Heart right ventricle (tissue), 16 donors: ENCODE results near the gene SV2C. TPM values are rescaled to one million over a fixed set of nuclear protein-coding genes. Genes with fewer than 3 reads are reported as not detected.
"Not testable (repeated sequence)": the region's sequence is repeated elsewhere in the genome, so short reads cannot be mapped to it uniquely, and the experiment has no call there.

ENCODE experiments used
- ATAC-seq, 8 donors: fragments of 200-7000 bp; cut with Tn5 transposase; one replicate each; pipeline ENCODE4 v1.9.1; 2020; ENCODE audit warnings: mild to moderate bottlenecking in 8 of 8, moderate library complexity in 8 of 8, moderate number of reproducible peaks in 1 of 8
- DNase-seq, 2 donors: peaks; one replicate each; pipeline ENCODE4 v3.0.0-alpha.2; 2020
- H3K27ac ChIP-seq, 10 donors: fragments of 200-600 bp; sonication (generic) in 2 of 10; one replicate each; pipeline versions ENCODE4 v1.5.0 to v1.8.0; 2020 to 2022; ENCODE audit warnings: mild to moderate bottlenecking in 3 of 10
- H3K27me3 ChIP-seq, 7 donors: fragments of 200-600 bp; one replicate each; pipeline ENCODE4 v1.8.0; 2021 to 2022; ENCODE audit warnings: mild to moderate bottlenecking in 2 of 7
- H3K36me3 ChIP-seq, 9 donors: fragments of 200-600 bp; sonication (generic) in 1 of 9; one replicate each; pipeline versions ENCODE4 v1.5.0 to v1.8.0; 2020 to 2022; ENCODE audit warnings: mild to moderate bottlenecking in 2 of 9
- H3K4me1 ChIP-seq, 9 donors: fragments of 200-600 bp; sonication (generic) in 1 of 9; one replicate each; pipeline versions ENCODE4 v1.5.0 to v1.8.0; 2020 to 2022; ENCODE audit warnings: mild to moderate bottlenecking in 4 of 9
- H3K4me3 ChIP-seq, 10 donors: fragments of 200-600 bp; sonication (generic) in 2 of 10; one replicate each; pipeline versions ENCODE4 v1.5.0 to v1.8.0; 2020 to 2022; ENCODE audit warnings: mild to moderate bottlenecking in 7 of 10, moderate library complexity in 2 of 10
- H3K9me3 ChIP-seq, 11 donors: fragments of 200-600 bp in 10 of 11; sonication (generic) in 2 of 11; one replicate each; pipeline versions ENCODE4 v1.5.0 to v1.8.0; 2013 to 2022; ENCODE audit warnings: mild to moderate bottlenecking in 2 of 11, control low read depth in 1 of 11, moderate library complexity in 1 of 11
- WGBS, 2 donors: extraction: QIAGEN DNeasy Blood & Tissue Kit; methylation state at CpG; one replicate each; pipeline ENCODE4 v1.1.7; 2013; ENCODE audit warnings: inconsistent platforms in 1 of 2; 5-methylcytosine and 5-hydroxymethylcytosine counted together
- intact Hi-C, 10 donors: fragments of 100-400 bp; cut with DNase I; formaldehyde crosslinking; loops; one replicate each; pipeline versions ENCODE4 v1.11.1 to v1.14.2; 2022
- polyA plus RNA-seq, 2 donors: library from polyadenylated mRNA; stranded (reverse); fragments of 200-250 nt; gene quantifications; one replicate each; pipeline ENCODE4 v1.2.3, GENCODE V29; 2013
- total RNA-seq, 10 donors: library from RNA; stranded (reverse); fragmentation: NEBNext Ultra II Directional in 3 of 10; extraction: Animal tissue kit (Norgen Biotek cat#: 25700) in 3 of 10; gene quantifications; one replicate each; pipeline versions ENCODE4 v1.2.1 to v1.2.4, GENCODE V29; 2021 to 2023
- TF ChIP-seq, protein P1 (sequence below), 9 donors: fragments of 200-600 bp; sonication (generic) in 2 of 9; IDR thresholded peaks; one replicate each; pipeline versions ENCODE4 v1.5.0 to v1.8.0; 2021 to 2022; ENCODE audit warnings: antibody characterized with exemption in 9 of 9, mild to moderate bottlenecking in 5 of 9, moderate library complexity in 1 of 9
- donor health status: Arrhythmogenic right ventricular cardiomyopathy.
- donor health status: ischemic (EF 13 %, LVEDD 7.1; RV severe dilation, severe dysfunction).
- donor health status: healthy with polysubstance abuse.
- donor health status: DM: no; HTN: yes; CAD: no.
- donor health status: DM: no; HTN: no; CAD: no.
- donor health status: ischemic (EF 25% LVEDD 6.9; RV normal size, moderate dysfunction).
- donor health status: ischemic (EF 25% LVEDD 5.7; RV mildly dilated, moderate dysfunction).
- donor health status: healthy.
- donor health status: DM: yes; HTN: yes; CAD: no.
- donor health status: Ischemic cardiomyopathy.
- donor health status: ischemic (EF 35%, LVEDD 5.7; RV mildly dilated, moderate dysfunction).
- donor health status: nonischemic (EF 11% LVEDD 7.7; RV severe dilation, severe dysfunction).
- donor health status: DM: yes; HTN: yes; CAD: no.
- donor health status: PGD.
- donor health status: ischemic (EF 29% LVEDD 5.4; RV normal size, mild dysfunction).
- donor health status: nonischemic (EF 23%, LVEDD 6.1; RV moderate dilation, normal function).

The SV2C gene
- total and polyA plus RNA-seq, 12 donors = 0.09 to 1.2 (median 0.24) TPM; not detected in 4

- 59 to 68% methylated on average over 4 of the region's 4 CpGs for WGBS, 2 donors
- intact Hi-C loops = no loop called here
- Histone ChIP-seq H3K36me3 (no peaks in the 10 kb centered on the region), H3K27ac (peak overlapping the region in 1 of 10 donors; percentile 74), H3K4me1 (peaks cover 0 to 19% (median 0%) of the 10 kb centered on the region in 9 donors), H3K27me3 (peaks cover 0 to 4% (median 0%) of the 10 kb centered on the region in 7 donors), H3K9me3 (no peaks in the 10 kb centered on the region), H3K4me3 (no peak overlapping the region)
- peak in 6 of 8 donors; percentile 19 to 82 (median 60) for ATAC-seq
- DNase-seq = no peak
- TF ChIP-seq, protein P1, sequence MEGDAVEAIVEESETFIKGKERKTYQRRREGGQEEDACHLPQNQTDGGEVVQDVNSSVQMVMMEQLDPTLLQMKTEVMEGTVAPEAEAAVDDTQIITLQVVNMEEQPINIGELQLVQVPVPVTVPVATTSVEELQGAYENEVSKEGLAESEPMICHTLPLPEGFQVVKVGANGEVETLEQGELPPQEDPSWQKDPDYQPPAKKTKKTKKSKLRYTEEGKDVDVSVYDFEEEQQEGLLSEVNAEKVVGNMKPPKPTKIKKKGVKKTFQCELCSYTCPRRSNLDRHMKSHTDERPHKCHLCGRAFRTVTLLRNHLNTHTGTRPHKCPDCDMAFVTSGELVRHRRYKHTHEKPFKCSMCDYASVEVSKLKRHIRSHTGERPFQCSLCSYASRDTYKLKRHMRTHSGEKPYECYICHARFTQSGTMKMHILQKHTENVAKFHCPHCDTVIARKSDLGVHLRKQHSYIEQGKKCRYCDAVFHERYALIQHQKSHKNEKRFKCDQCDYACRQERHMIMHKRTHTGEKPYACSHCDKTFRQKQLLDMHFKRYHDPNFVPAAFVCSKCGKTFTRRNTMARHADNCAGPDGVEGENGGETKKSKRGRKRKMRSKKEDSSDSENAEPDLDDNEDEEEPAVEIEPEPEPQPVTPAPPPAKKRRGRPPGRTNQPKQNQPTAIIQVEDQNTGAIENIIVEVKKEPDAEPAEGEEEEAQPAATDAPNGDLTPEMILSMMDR (IDR thresholded peaks at IDR 0.05) = no peak
Measured at GRCh38 chr5:76294573-76294972, 211.4 kb downstream of the SV2C start.

DNA sequence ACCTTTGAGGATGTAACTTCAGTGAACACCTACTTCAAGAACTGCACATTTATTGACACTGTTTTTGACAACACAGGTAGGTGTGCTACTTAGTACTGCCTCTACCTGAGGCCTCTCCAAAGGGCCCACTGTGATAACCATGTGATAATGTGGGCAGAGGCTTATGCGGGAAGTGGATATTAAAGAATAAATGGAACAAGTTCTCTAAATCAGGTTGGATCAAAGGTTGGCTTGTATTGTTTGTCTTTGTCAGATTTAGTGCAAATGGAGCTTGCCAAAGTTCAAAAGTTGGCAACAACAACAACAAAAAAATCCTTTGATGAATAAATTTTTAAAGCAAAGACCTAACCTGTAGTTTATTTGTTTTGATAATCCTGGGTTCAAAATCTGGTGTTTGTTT, 215.7 kb downstream of the SV2C start:
- 89 to 90% methylated on average over 1 of the region's 1 CpG for WGBS, 2 donors
- no peak overlapping the region for H3K4me3 ChIP-seq
- H3K36me3 ChIP-seq = no peaks in the 10 kb centered on the region
- DNase-seq (no peak), ATAC-seq (no peak)
- H3K27ac ChIP-seq = no peak overlapping the region
- peaks cover 0 to 3% (median 0%) of the 10 kb centered on the region in 7 donors for H3K27me3 ChIP-seq
- TF ChIP-seq, protein P1 (IDR thresholded peaks at IDR 0.05) = no peak
- intact Hi-C loops = no loop called here
- H3K9me3 ChIP-seq = no peaks in the 10 kb centered on the region
- H3K4me1 ChIP-seq = peaks cover 0 to 8% (median 0%) of the 10 kb centered on the region in 9 donors

- H3K4me3 ChIP-seq = no peak overlapping the region
- H3K27me3 ChIP-seq = peaks cover 0 to 1% (median 0%) of the 10 kb centered on the region in 7 donors
- TF ChIP-seq, protein P1 (IDR thresholded peaks at IDR 0.05) = no peak
- ATAC-seq (no peak), DNase-seq (no peak)
- intact Hi-C loops = no loop called here
- peaks cover 0 to 11% (median 0%) of the 10 kb centered on the region in 9 donors for H3K4me1 ChIP-seq
- 80 to 90% methylated on average over 2 of the region's 2 CpGs for WGBS, 2 donors
- H3K27ac ChIP-seq = no peak overlapping the region
- H3K9me3 ChIP-seq = no peaks in the 10 kb centered on the region
- H3K36me3 ChIP-seq = no peaks in the 10 kb centered on the region
Measured at GRCh38 chr5:76299592-76299991, 216.4 kb downstream of the SV2C start.

GRCh38 chr5:76301932-76302331, 218.7 kb downstream of the SV2C start:
- H3K27ac ChIP-seq, H3K27me3 ChIP-seq, H3K36me3 ChIP-seq, intact Hi-C loops, H3K9me3 ChIP-seq, DNase-seq, H3K4me3 ChIP-seq, ATAC-seq: not testable (repeated sequence)
- peaks cover 0 to 27% (median 0%) of the 10 kb centered on the region in 9 donors for H3K4me1 ChIP-seq
- WGBS, 2 donors = 0 to 29% methylated on average over 1 of the region's 1 CpG

DNA sequence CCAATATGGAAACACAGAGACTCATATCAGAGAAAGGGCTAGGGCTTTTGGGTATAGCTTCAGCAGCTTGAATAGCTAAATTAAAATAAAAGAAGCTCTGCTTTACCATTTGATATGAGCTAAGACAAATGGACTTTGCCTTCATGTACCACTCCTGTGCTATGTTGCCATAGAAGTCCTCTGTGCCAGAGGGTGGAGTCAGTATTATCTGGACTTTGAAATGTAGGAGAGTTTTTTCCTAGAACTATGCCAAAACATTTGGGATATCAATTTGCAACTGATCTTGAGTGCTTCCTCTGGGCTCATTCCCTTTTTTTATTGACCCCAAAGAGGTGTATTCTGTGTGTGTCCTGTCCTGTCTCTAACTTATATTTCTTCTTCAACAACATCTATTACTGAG, 219.5 kb downstream of the SV2C start:
- H3K27ac ChIP-seq, H3K27me3 ChIP-seq, H3K36me3 ChIP-seq, ATAC-seq, H3K4me3 ChIP-seq, intact Hi-C loops, H3K9me3 ChIP-seq, DNase-seq: not testable (repeated sequence)
- peaks cover 0 to 27% (median 0%) of the 10 kb centered on the region in 9 donors for H3K4me1 ChIP-seq
